IMR-90 (cell line): Measurements from ENCODE around the gene GJA5. TPM values are rescaled to one million over a fixed set of nuclear protein-coding genes. Genes with fewer than 3 reads are reported as not detected.

ENCODE experiments used
- ATAC-seq: fragments of 200-7000 bp; cut with Tn5 transposase; 2 replicates; pipeline ENCODE4 v1.9.1; 2020; ENCODE audit warnings: low read depth, mild to moderate bottlenecking, moderate library complexity
- BruUV-seq: library from RNA; stranded (reverse); fragments of 400-500 nt; replicated peaks from 2 replicates; lab custom pipeline; 2021; lab: Mats Ljungman, UMichigan
- CTCF ChIA-PET: fragments of 300-600 bp; formaldehyde crosslinking; extraction: SDS; loops from one replicate; lab custom pipeline; 2021; ENCODE audit warnings: antibody characterized with exemption; lab: Yijun Ruan, JAX
- POLR2A ChIA-PET: fragments of 300-600 bp; sonication (Branson Sonifier 250); formaldehyde crosslinking; loops from one replicate; lab custom pipeline; 2022; ENCODE audit warnings: antibody characterized with exemption; ENCODE audit not compliant: unreplicated experiment; lab: Charles Lee
- DNase-seq: peaks from one replicate; pipeline ENCODE4 v3.0.0; 2013
- H2AFZ ChIP-seq: replicated peaks from 2 replicates; pipeline ENCODE3; 2013; ENCODE audit warnings: low read length, mild to moderate bottlenecking; ENCODE audit not compliant: poor library complexity
- H2AK5ac ChIP-seq: 2 replicates; pipeline ENCODE4 v1.6.1; 2013; ENCODE audit warnings: low read depth, low read length, inconsistent platforms
- H2AK9ac ChIP-seq: replicated peaks from 2 replicates; pipeline ENCODE3; 2013; ENCODE audit warnings: mild to moderate bottlenecking, low read depth, low read length, moderate library complexity; ENCODE audit not compliant: poor library complexity
- H2BK120ac ChIP-seq: 2 replicates; pipeline ENCODE4 v1.6.1; 2013; ENCODE audit warnings: low read depth, low read length, inconsistent platforms
- H2BK15ac ChIP-seq: 3 replicates; pipeline ENCODE4 v1.6.1; 2013; ENCODE audit warnings: low read depth, low read length, inconsistent platforms
- H2BK20ac ChIP-seq: 2 replicates; pipeline ENCODE4 v1.6.1; 2013; ENCODE audit warnings: low read depth, mild to moderate bottlenecking, inconsistent platforms, low read length, moderate library complexity
- H2BK5ac ChIP-seq: 2 replicates; pipeline ENCODE4 v1.6.1; 2013; ENCODE audit warnings: mild to moderate bottlenecking, low read depth, low read length, inconsistent platforms; ENCODE audit not compliant: poor library complexity, severe bottlenecking
- H3K14ac ChIP-seq: replicated peaks from 2 replicates; pipeline ENCODE4 v1.6.1; 2013; ENCODE audit warnings: low read depth, low read length, inconsistent platforms
- H3K18ac ChIP-seq: 2 replicates; pipeline ENCODE4 v1.6.1; 2013; ENCODE audit warnings: low read depth, low read length, control low read depth
- H3K23ac ChIP-seq: 2 replicates; pipeline ENCODE4 v1.6.1; 2013; ENCODE audit warnings: low read depth, low read length, inconsistent platforms
- H3K27ac ChIP-seq: 2 replicates; pipeline ENCODE4 v1.5.1; 2013; ENCODE audit warnings: mild to moderate bottlenecking, control low read depth, low read length; ENCODE audit not compliant: insufficient read depth
- H3K27me3 ChIP-seq: 2 replicates; pipeline ENCODE4 v1.6.1; 2013; ENCODE audit warnings: low read length; ENCODE audit not compliant: control insufficient read depth, insufficient read depth
- H3K36me3 ChIP-seq: 2 replicates; pipeline ENCODE4 v1.6.1; 2013; ENCODE audit warnings: low read length, mixed read lengths; ENCODE audit not compliant: control insufficient read depth, insufficient read depth
- H3K4ac ChIP-seq: 2 replicates; pipeline ENCODE4 v1.6.1; 2013; ENCODE audit warnings: low read depth, low read length, inconsistent platforms
- H3K4me1 ChIP-seq: 2 replicates; pipeline ENCODE4 v1.6.1; 2013; ENCODE audit warnings: low read length, mixed read lengths; ENCODE audit not compliant: control insufficient read depth, insufficient read depth
- H3K4me2 ChIP-seq: 2 replicates; pipeline ENCODE4 v1.6.1; 2013; ENCODE audit warnings: low read depth, mild to moderate bottlenecking, control low read depth, low read length, moderate library complexity
- H3K4me3 ChIP-seq: 2 replicates; pipeline ENCODE4 v1.5.1; 2013; ENCODE audit warnings: low read depth, mild to moderate bottlenecking, control low read depth, low read length, moderate library complexity; ENCODE audit not compliant: insufficient read depth
- H3K56ac ChIP-seq: 2 replicates; pipeline ENCODE4 v1.6.1; 2013; ENCODE audit warnings: low read length, inconsistent platforms; ENCODE audit not compliant: insufficient read depth; ENCODE audit errors: extremely low read depth
- H3K79me1 ChIP-seq, 2 experiments: 2 replicates each; pipeline ENCODE4 v1.6.1; 2013; ENCODE audit warnings: low read length in 2 of 2, inconsistent platforms in 1 of 2, low read depth in 1 of 2
- H3K9ac ChIP-seq: 2 replicates; pipeline ENCODE4 v1.6.1; 2013; ENCODE audit warnings: low read depth, low read length, control low read depth
- H3K9me1 ChIP-seq: 2 replicates; pipeline ENCODE4 v1.6.1; 2013; ENCODE audit warnings: low read length, inconsistent platforms; ENCODE audit not compliant: insufficient read depth
- H3K9me3 ChIP-seq: 2 replicates; pipeline ENCODE4 v1.6.1; 2013; ENCODE audit warnings: low read length; ENCODE audit not compliant: control insufficient read depth, insufficient read depth
- H4K20me1 ChIP-seq: 2 replicates; pipeline ENCODE4 v1.6.1; 2013; ENCODE audit warnings: low read length, inconsistent platforms; ENCODE audit not compliant: insufficient read depth
- H4K5ac ChIP-seq: 2 replicates; pipeline ENCODE4 v1.6.1; 2013; ENCODE audit warnings: mild to moderate bottlenecking, low read depth, low read length, control low read depth
- H4K8ac ChIP-seq, 2 experiments: 2 replicates each; pipeline ENCODE4 v1.6.1; 2013; ENCODE audit warnings: low read depth in 2 of 2, low read length in 2 of 2, control low read depth in 1 of 2, inconsistent platforms in 1 of 2
- H4K91ac ChIP-seq: 2 replicates; pipeline ENCODE4 v1.6.1; 2013; ENCODE audit warnings: low read depth, low read length, inconsistent platforms; ENCODE audit not compliant: insufficient read depth
- CEBPB ChIP-seq: IDR thresholded peaks from 2 replicates; pipeline ENCODE4 v1.6.1; 2012; ENCODE audit warnings: low read depth, low read length, improper control_type of control experiment
- CTCF ChIP-seq: conservative IDR thresholded peaks from 2 replicates; pipeline ENCODE4 v1.5.1; 2012; ENCODE audit warnings: mild to moderate bottlenecking, low read depth, low read length, improper control_type of control experiment
- ELK1 ChIP-seq: fragments of 150-350 bp; IDR thresholded peaks from 2 replicates; pipeline ENCODE4 v1.6.1; 2016; ENCODE audit warnings: low read depth, mild to moderate bottlenecking, low read length, moderate library complexity, borderline replicate concordance
- FOS ChIP-seq: fragments of 150-350 bp; IDR thresholded peaks from 2 replicates; pipeline ENCODE4 v1.6.1; 2016; ENCODE audit warnings: low read depth, low read length
- MAZ ChIP-seq: IDR thresholded peaks from 2 replicates; pipeline ENCODE4 v1.6.1; 2012; ENCODE audit warnings: low read depth, mild to moderate bottlenecking, low read length, improper control_type of control experiment, moderate library complexity, borderline replicate concordance
- MXI1 ChIP-seq: IDR thresholded peaks from 2 replicates; pipeline ENCODE4 v1.6.1; 2012; ENCODE audit warnings: low read depth, mild to moderate bottlenecking, low read length, moderate library complexity, borderline replicate concordance
- NFE2L2 ChIP-seq: fragments of 150-350 bp; IDR thresholded peaks from 2 replicates; pipeline ENCODE4 v1.6.1; 2016; ENCODE audit warnings: low read depth, mild to moderate bottlenecking, low read length
- POLR2A ChIP-seq: IDR thresholded peaks from 2 replicates; pipeline ENCODE4 v1.6.1; 2012; ENCODE audit warnings: mild to moderate bottlenecking, low read depth, low read length
- RCOR1 ChIP-seq: IDR thresholded peaks from 2 replicates; pipeline ENCODE4 v1.6.1; 2012; ENCODE audit warnings: mild to moderate bottlenecking, low read length, improper control_type of control experiment; ENCODE audit not compliant: insufficient replicate concordance
- WGBS, 2 experiments: methylation state at CpG; one replicate each; pipeline versions ENCODE4 v1.1.5 to v1.1.7; 2013; ENCODE audit warnings: missing lambda C conversion rate in 2 of 2; ENCODE audit not compliant: insufficient read length in 1 of 2; ENCODE audit errors: extremely low coverage in 2 of 2; 5-methylcytosine and 5-hydroxymethylcytosine counted together
- dilution Hi-C: fragments of 300-500 bp; cut with HindIII; formaldehyde crosslinking; loops from one replicate; pipeline ENCODE4 v1.14.3; 2018; ENCODE audit warnings: low sequenced_read_pairs; ENCODE audit not compliant: unreplicated experiment
- in situ Hi-C: fragments of 300-500 bp; cut with MboI; formaldehyde crosslinking; loops from 3 replicates; pipeline ENCODE4 v1.14.3; 2019; ENCODE audit warnings: low sequenced_read_pairs, inconsistent platforms, mixed read lengths
- intact Hi-C: fragments of 100-400 bp; cut with micrococcal nuclease; formaldehyde crosslinking; loops from 2 replicates; pipeline ENCODE4 v1.10.0; 2022
- polyA plus RNA-seq, 3 experiments: library from polyadenylated mRNA; depleted of rRNA; stranded (reverse); fragments of >200 nt; gene quantifications; 2 replicates each; pipeline ENCODE4 v1.2.3, GENCODE V29; 2012; ENCODE audit warnings: low replicate concordance in 1 of 3
- total RNA-seq: library from RNA; depleted of rRNA; stranded (reverse); fragments of >200 nt; gene quantifications from 2 replicates; pipeline ENCODE4 v1.2.3, GENCODE V29; 2012
- TF ChIP-seq, protein P1 (sequence below): fragments of 150-350 bp; IDR thresholded peaks from 2 replicates; pipeline ENCODE4 v1.6.1; 2017; ENCODE audit warnings: mild to moderate bottlenecking, antibody characterized with exemption, low read length, low read depth

Gene GJA5
- total and polyA plus RNA-seq, 2 of the 4 experiments (the other 2 are of a cell fraction) = not detected

DNA sequence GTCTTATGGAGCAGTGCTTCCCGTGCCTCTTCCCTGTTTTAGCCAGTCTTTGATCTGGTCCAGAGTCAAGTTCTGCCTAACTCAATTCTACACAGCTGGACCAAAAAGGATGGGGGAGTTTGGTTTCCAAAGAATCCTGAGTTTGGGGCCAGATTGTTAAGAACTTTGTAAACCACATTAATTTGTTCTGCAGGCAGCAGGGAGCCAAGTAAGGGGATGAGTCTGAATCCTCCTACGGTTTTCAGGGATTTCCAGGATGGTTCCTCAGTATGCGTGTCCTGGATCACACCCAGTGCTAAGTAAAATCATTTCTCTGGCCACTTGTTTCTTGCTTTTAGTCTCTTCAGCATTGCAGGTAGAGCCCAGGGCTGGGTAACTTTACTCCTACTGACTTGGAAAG lies 26.1 kb upstream of the GJA5 start:
- Histone ChIP-seq H3K36me3 (no peaks in the 10 kb centered on the region), H3K23ac (no peak overlapping the region), H3K56ac (no peak overlapping the region), H3K14ac (no peak overlapping the region), H3K4ac (no peak overlapping the region), H3K27me3 (no peaks in the 10 kb centered on the region; the same call in 1 of the 2 replicates), H3K4me2 (no peak overlapping the region), H2AK9ac (no peak overlapping the region), H2AFZ (no peak overlapping the region), H3K4me1 (no peaks in the 10 kb centered on the region), H2BK120ac (no peak overlapping the region), H3K27ac (no peak overlapping the region), H3K4me3 (no peak overlapping the region), H3K9ac (no peak overlapping the region), H4K8ac (no peak overlapping the region), H3K79me1 (no peaks in the 10 kb centered on the region), H3K9me3 (no peaks in the 10 kb centered on the region), H2BK5ac (no peak overlapping the region), H4K5ac (no peak overlapping the region), H3K9me1 (no peaks in the 10 kb centered on the region), H2AK5ac (no peak overlapping the region), H4K20me1 (no peaks in the 10 kb centered on the region), H3K18ac (no peak overlapping the region), H2BK20ac (no peak overlapping the region), H4K91ac (no peak overlapping the region), H2BK15ac (no peak overlapping the region)
- intact Hi-C loops (no loop called here), in situ Hi-C loops (no loop called here), dilution Hi-C loops (no loop called here)
- no TSS peak for BruUV-seq
- 38% methylated on average over 2 of the region's 3 CpGs; no CpG with 5 or more reads in 1 of the 2 experiments for WGBS, 2 experiments
- DNase-seq (no peak), ATAC-seq (no peak)
- no peak for TF ChIP-seq MXI1
- TF ChIP-seq NFE2L2 = no peak
- no peak for TF ChIP-seq FOS
- TF ChIP-seq ELK1 = no peak
- no peak for TF ChIP-seq RCOR1
- no peak for TF ChIP-seq MAZ
- no peak for TF ChIP-seq POLR2A
- no peak for TF ChIP-seq CTCF
- no peak for TF ChIP-seq CEBPB
- TF ChIP-seq, protein P1, sequence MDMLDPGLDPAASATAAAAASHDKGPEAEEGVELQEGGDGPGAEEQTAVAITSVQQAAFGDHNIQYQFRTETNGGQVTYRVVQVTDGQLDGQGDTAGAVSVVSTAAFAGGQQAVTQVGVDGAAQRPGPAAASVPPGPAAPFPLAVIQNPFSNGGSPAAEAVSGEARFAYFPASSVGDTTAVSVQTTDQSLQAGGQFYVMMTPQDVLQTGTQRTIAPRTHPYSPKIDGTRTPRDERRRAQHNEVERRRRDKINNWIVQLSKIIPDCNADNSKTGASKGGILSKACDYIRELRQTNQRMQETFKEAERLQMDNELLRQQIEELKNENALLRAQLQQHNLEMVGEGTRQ = no peak
- ChIA-PET CTCF (no interaction called here), POLR2A (no interaction called here)
